Spleen (tissue), 11 donors: ENCODE results near the gene KIAA2012. TPM values are rescaled to one million over a fixed set of nuclear protein-coding genes. Genes with fewer than 3 reads are reported as not detected.
A peak's percentile ranks its signal among the peaks of the same experiment; 100 is the strongest.

Experiments used
- DNase-seq: peaks from one replicate; pipeline ENCODE4 v3.0.0-alpha.2; 2020
- H3K27ac ChIP-seq, 8 donors: fragments of 200-600 bp; sonication (generic) in 7 of 8; 1 replicate in 4 of 8; 2 replicates in 4 of 8; pipeline versions ENCODE4 v1.5.0 to v1.8.0; 2016 to 2021; ENCODE audit warnings: inconsistent platforms in 4 of 8, mild to moderate bottlenecking in 4 of 8, moderate library complexity in 1 of 8
- H3K27me3 ChIP-seq, 7 donors: fragments of 200-600 bp; sonication (generic) in 6 of 7; replicated peaks in 1 of 7; 1 replicate in 4 of 7; 2 replicates in 3 of 7; pipeline versions ENCODE4 v1.5.0 to v1.8.0; 2016 to 2021; ENCODE audit warnings: inconsistent platforms in 3 of 7, mild to moderate bottlenecking in 1 of 7
- H3K36me3 ChIP-seq, 6 donors: fragments of 200-600 bp; sonication (generic) in 5 of 6; 1 replicate in 4 of 6; 2 replicates in 2 of 6; pipeline versions ENCODE4 v1.5.0 to v1.8.0; 2016 to 2021; ENCODE audit warnings: inconsistent platforms in 2 of 6
- H3K4me1 ChIP-seq, 6 donors: fragments of 200-600 bp; sonication (generic) in 5 of 6; 1 replicate in 3 of 6; 2 replicates in 3 of 6; pipeline versions ENCODE4 v1.5.0 to v1.8.0; 2016 to 2021; ENCODE audit warnings: inconsistent platforms in 3 of 6
- H3K4me3 ChIP-seq, 8 donors: fragments of 200-600 bp; sonication (generic) in 7 of 8; 1 replicate in 4 of 8; 2 replicates in 4 of 8; pipeline versions ENCODE4 v1.5.0 to v1.8.0; 2016 to 2021; ENCODE audit warnings: inconsistent platforms in 4 of 8, mild to moderate bottlenecking in 4 of 8, moderate library complexity in 2 of 8
- H3K9me3 ChIP-seq, 8 donors: fragments of 200-600 bp; sonication (generic) in 7 of 8; 1 replicate in 4 of 8; 2 replicates in 4 of 8; pipeline versions ENCODE4 v1.5.0 to v1.8.0; 2016 to 2021; ENCODE audit warnings: inconsistent platforms in 4 of 8
- CTCF ChIP-seq, 11 experiments: fragments of 200-600 bp in 7 of 11; fragments of 450-650 bp in 4 of 11; sonication (generic) in 4 of 11; IDR thresholded peaks in 8 of 11; conservative IDR thresholded peaks in 3 of 11; 1 replicate in 7 of 11; 2 replicates in 4 of 11; pipeline versions ENCODE4 v1.4.0 to v1.8.0; 2016 to 2021; ENCODE audit warnings: antibody characterized with exemption in 11 of 11, inconsistent platforms in 4 of 11, mild to moderate bottlenecking in 1 of 11
- POLR2A ChIP-seq, 3 donors: fragments of 450-650 bp; IDR thresholded peaks; one replicate each; pipeline ENCODE4 v1.5.1; 2017; ENCODE audit warnings: antibody characterized with exemption in 3 of 3, mild to moderate bottlenecking in 1 of 3
- POLR2AphosphoS5 ChIP-seq, 3 donors: sonication (generic); formaldehyde crosslinking; IDR thresholded peaks; one replicate each; pipeline ENCODE4 v1.5.1; 2017; ENCODE audit warnings: antibody characterized with exemption in 3 of 3
- WGBS, 5 donors: extraction: QIAGEN DNeasy Blood & Tissue Kit in 3 of 5; methylation state at CpG; one replicate each; pipeline versions ENCODE4 v1.1.5 to v1.1.7; 2013 to 2018; 5-methylcytosine and 5-hydroxymethylcytosine counted together
- intact Hi-C: fragments of 100-400 bp; cut with DNase I; formaldehyde crosslinking; loops from one replicate; pipeline ENCODE4 v1.15.0; 2023; ENCODE audit warnings: low total_unique reads
- polyA plus RNA-seq, 3 donors: library from polyadenylated mRNA; stranded (reverse); fragments of 200-250 nt; gene quantifications; one replicate each; pipeline ENCODE4 v1.2.1, GENCODE V29; 2013
- total RNA-seq, 7 donors: library from RNA; depleted of rRNA in 3 of 7; stranded (reverse); fragments of >200 nt in 3 of 7; fragmentation: NEBNext Ultra II Directional in 4 of 7; extraction: Animal tissue kit (Norgen Biotek cat#: 25700) in 4 of 7; gene quantifications; one replicate each; pipeline versions ENCODE4 v1.1.0 to v1.2.1, GENCODE V29; 2016 to 2021
- donor health status: healthy with polysubstance abuse.
- donor health status: DM: no; HTN: no; CAD: no; lungs with moderate emphysema.
- donor health status: DM: no; HTN: no; CAD: no.
- donor health status: Bipolar disorder and iron deficiency.
- donor health status: healthy.
- donor health status: DM: no; HTN: no; CAD: no.
- donor health status: DM: yes; HTN: yes; CAD: no.

The KIAA2012 gene
- total and polyA plus RNA-seq, 10 donors = not detected

GRCh38 chr2:202026507-202026906, 46.5 kb upstream of the KIAA2012 start:
- TF ChIP-seq CTCF (IDR thresholded peaks at IDR 0.05 in 8 of 11, conservative IDR thresholded peaks at IDR 0.05 in 3 of 11) (no peak), POLR2A (IDR thresholded peaks at IDR 0.05) (no peak), POLR2AphosphoS5 (IDR thresholded peaks at IDR 0.05) (no peak)
- H3K4me1 ChIP-seq = no peaks in the 10 kb centered on the region
- peaks cover 0 to under 1% (median 0%) of the 10 kb centered on the region in 7 donors for H3K27me3 ChIP-seq
- 59 to 89% (median 77%) methylated on average over 5 of the region's 5 CpGs for WGBS, 5 donors
- no peaks in the 10 kb centered on the region for H3K36me3 ChIP-seq
- no peak overlapping the region for H3K4me3 ChIP-seq
- H3K27ac ChIP-seq = no peak overlapping the region
- DNase-seq = no peak
- no peaks in the 10 kb centered on the region for H3K9me3 ChIP-seq
- intact Hi-C loops = no loop called here

GRCh38 chr2:202030691-202031090, 42.4 kb upstream of the KIAA2012 start:
- TF ChIP-seq CTCF (IDR thresholded peaks at IDR 0.05 in 8 of 11, conservative IDR thresholded peaks at IDR 0.05 in 3 of 11) (no peak), POLR2A (IDR thresholded peaks at IDR 0.05) (no peak), POLR2AphosphoS5 (IDR thresholded peaks at IDR 0.05) (no peak)
- H3K4me1 ChIP-seq = peaks cover 11 to 34% (median 26%) of the 10 kb centered on the region in 6 donors
- no peak overlapping the region for H3K27ac ChIP-seq
- peaks cover 0 to 37% (median 25%) of the 10 kb centered on the region in 7 donors for H3K27me3 ChIP-seq
- H3K4me3 ChIP-seq = no peak overlapping the region
- DNase-seq = no peak
- 88 to 99% (median 94%) methylated on average over 4 of the region's 4 CpGs for WGBS, 5 donors
- H3K36me3 ChIP-seq = no peaks in the 10 kb centered on the region
- intact Hi-C loops = no loop called here
- no peaks in the 10 kb centered on the region for H3K9me3 ChIP-seq

GRCh38 chr2:202031246-202031951, 41.7 kb upstream of the KIAA2012 start:
- intact Hi-C loops = no loop called here
- 62 to 72% (median 70%) methylated on average over 4 of the region's 4 CpGs for WGBS, 5 donors
- H3K9me3 ChIP-seq = no peaks in the 10 kb centered on the region
- no peak for TF ChIP-seq CTCF (IDR thresholded peaks at IDR 0.05 in 8 of 11, conservative IDR thresholded peaks at IDR 0.05 in 3 of 11)
- no peak for TF ChIP-seq POLR2A (IDR thresholded peaks at IDR 0.05)
- no peak for TF ChIP-seq POLR2AphosphoS5 (IDR thresholded peaks at IDR 0.05)
- H3K36me3 ChIP-seq = no peaks in the 10 kb centered on the region
- H3K4me3 ChIP-seq = no peak overlapping the region
- peaks cover 12 to 37% (median 29%) of the 10 kb centered on the region in 6 donors for H3K4me1 ChIP-seq
- DNase-seq = no peak
- H3K27me3 ChIP-seq = peaks cover 0 to 44% (median 32%) of the 10 kb centered on the region in 7 donors
- H3K27ac ChIP-seq = no peak overlapping the region

- peak overlapping the region in 7 of 8 donors; percentile 65 to 84 (median 83) for H3K27ac ChIP-seq
- intact Hi-C loops = no loop called here
- peak overlapping the region; percentile 64 to 96 (median 82) for H3K4me3 ChIP-seq
- TF ChIP-seq POLR2A (IDR thresholded peaks at IDR 0.05) (no peak), CTCF (IDR thresholded peaks at IDR 0.05 in 8 of 11, conservative IDR thresholded peaks at IDR 0.05 in 3 of 11) (no peak), POLR2AphosphoS5 (IDR thresholded peaks at IDR 0.05) (peak in 1 of 3 donors; percentile 43)
- 0 to 1% (median 1%) methylated on average over 36 to 42 of the region's 42 CpGs for WGBS, 5 donors
- peaks cover 12 to 37% (median 29%) of the 10 kb centered on the region in 6 donors for H3K4me1 ChIP-seq
- no peaks in the 10 kb centered on the region for H3K9me3 ChIP-seq
- H3K36me3 ChIP-seq = no peaks in the 10 kb centered on the region
- H3K27me3 ChIP-seq = peaks cover 0 to 59% (median 46%) of the 10 kb centered on the region in 7 donors
- peak; percentile 91 for DNase-seq
Measured at GRCh38 chr2:202032846-202033316, 40.2 kb upstream of the KIAA2012 start.
